Activated CD4-positive, alpha-beta T cell treated with anti-CD3 and anti-CD28 coated beads, Interleukin-2, amount 10 ng/mL, durations not matched to agents 7 days and 5 days (primary cell): ENCODE measurements around the gene CHD9. TPM values are rescaled to one million over a fixed set of nuclear protein-coding genes. Genes with fewer than 3 reads are reported as not detected.
A peak's percentile ranks its signal among the peaks of the same experiment; 100 is the strongest.

ENCODE experiments used
- CTCF ChIA-PET: fragments of 350-600 bp; sonication (Branson Sonifier 250); formaldehyde crosslinking; loops from one replicate; lab custom pipeline; 2021; ENCODE audit warnings: antibody characterized with exemption; lab: Charles Lee
- POLR2A ChIA-PET: fragments of 350-600 bp; sonication (Branson Sonifier 250); formaldehyde crosslinking; loops from one replicate; lab custom pipeline; 2021; ENCODE audit warnings: antibody characterized with exemption; lab: Charles Lee
- DNase-seq: peaks from one replicate; pipeline ENCODE4 v3.0.0-alpha.2; 2020
- H3K27ac Mint-ChIP-seq: one replicate; pipeline ENCODE4 v1.8.0; 2021; ENCODE audit warnings: mild to moderate bottlenecking, moderate library complexity, mixed read lengths
- H3K27me3 Mint-ChIP-seq: one replicate; pipeline ENCODE4 v1.8.0; 2021; ENCODE audit warnings: mixed read lengths
- H3K36me3 Mint-ChIP-seq: one replicate; pipeline ENCODE4 v1.8.0; 2021; ENCODE audit warnings: low read depth, mixed read lengths
- H3K4me1 Mint-ChIP-seq: one replicate; pipeline ENCODE4 v1.8.0; 2021; ENCODE audit warnings: mixed read lengths
- H3K4me3 Mint-ChIP-seq: one replicate; pipeline ENCODE4 v1.8.0; 2021; ENCODE audit warnings: mild to moderate bottlenecking, moderate library complexity, mixed read lengths
- H3K9me3 Mint-ChIP-seq: one replicate; pipeline ENCODE4 v1.8.0; 2021; ENCODE audit warnings: mixed read lengths
- total RNA-seq, 2 experiments: library from RNA; stranded (reverse); gene quantifications; one replicate each; pipeline ENCODE4 v1.2.3, GENCODE V29; 2021

Gene CHD9
- total RNA-seq, 2 experiments from 2014 or later = 20.5 to 23.9 TPM

DNA sequence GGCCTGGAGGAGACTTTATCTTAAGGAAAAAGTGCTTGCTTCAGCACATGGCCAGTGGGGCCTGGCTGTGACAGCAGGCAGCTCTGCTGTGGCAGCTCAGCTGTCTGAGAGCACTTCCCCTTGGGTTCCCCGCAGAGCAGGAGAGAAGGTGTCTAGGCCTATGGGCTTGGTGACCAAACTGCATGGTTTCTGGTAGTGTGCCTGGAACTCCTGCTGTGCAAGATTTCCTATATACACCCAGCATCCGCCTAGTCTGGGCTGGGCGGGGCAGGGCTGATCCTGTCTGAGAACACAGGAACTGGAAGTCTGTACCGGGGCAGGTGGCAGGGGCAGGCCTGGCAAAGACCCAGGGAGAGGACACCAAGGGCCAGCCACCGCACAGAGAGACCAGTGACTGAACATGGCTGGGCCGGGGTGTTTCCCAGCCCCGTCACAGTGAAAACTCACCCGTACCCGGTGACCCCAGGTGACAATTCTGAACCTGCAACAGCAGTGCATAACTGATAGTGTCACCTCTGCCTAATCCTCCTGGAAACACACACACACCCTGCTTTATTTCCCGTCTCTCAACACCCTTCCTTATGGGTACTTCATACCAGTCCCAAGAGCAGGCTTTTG is 39.3 kb downstream of the CHD9 start:
- H3K4me3 Mint-ChIP-seq = no peak overlapping the region
- H3K36me3 Mint-ChIP-seq = peaks cover 1% of the 10 kb centered on the region
- peak; percentile 10 for DNase-seq

DNA sequence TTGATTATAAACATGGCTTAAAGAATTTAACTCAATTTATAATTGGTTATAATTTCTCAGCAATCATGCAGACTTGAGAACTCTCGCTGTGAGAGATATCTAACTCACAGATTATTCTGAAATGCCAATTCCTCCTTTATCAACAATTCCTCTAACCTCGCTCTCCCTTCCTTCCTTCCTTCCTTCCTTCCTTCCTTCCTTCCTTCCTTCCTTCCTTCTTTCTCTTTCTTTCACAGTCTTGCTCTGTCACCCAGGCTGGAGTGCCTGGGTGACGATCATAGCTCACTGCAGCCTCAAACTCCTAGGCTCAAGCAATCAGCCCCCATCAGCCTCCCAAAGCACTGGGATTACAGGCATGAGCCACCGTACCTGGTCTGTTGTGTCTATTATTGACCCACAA is 42.4 kb downstream of the CHD9 start:
- no peaks in the 10 kb centered on the region for H3K36me3 Mint-ChIP-seq
- POLR2A ChIA-PET = no interaction called here
- no peak for DNase-seq
- peaks cover 46% of the 10 kb centered on the region for H3K4me1 Mint-ChIP-seq
- H3K27me3 Mint-ChIP-seq = no peaks in the 10 kb centered on the region
- no peaks in the 10 kb centered on the region for H3K9me3 Mint-ChIP-seq
- H3K4me3 Mint-ChIP-seq = no peak overlapping the region
- H3K27ac Mint-ChIP-seq = no peak overlapping the region
- CTCF ChIA-PET = no interaction called here

More for the DNA sequence above, 39.3 kb downstream of the CHD9 start:
- peak overlapping the region; percentile 80 for H3K27ac Mint-ChIP-seq
- H3K9me3 Mint-ChIP-seq = no peaks in the 10 kb centered on the region
- peaks cover 52% of the 10 kb centered on the region for H3K4me1 Mint-ChIP-seq
- ChIA-PET CTCF (no interaction called here), POLR2A (no interaction called here)
- H3K27me3 Mint-ChIP-seq = no peaks in the 10 kb centered on the region

DNA sequence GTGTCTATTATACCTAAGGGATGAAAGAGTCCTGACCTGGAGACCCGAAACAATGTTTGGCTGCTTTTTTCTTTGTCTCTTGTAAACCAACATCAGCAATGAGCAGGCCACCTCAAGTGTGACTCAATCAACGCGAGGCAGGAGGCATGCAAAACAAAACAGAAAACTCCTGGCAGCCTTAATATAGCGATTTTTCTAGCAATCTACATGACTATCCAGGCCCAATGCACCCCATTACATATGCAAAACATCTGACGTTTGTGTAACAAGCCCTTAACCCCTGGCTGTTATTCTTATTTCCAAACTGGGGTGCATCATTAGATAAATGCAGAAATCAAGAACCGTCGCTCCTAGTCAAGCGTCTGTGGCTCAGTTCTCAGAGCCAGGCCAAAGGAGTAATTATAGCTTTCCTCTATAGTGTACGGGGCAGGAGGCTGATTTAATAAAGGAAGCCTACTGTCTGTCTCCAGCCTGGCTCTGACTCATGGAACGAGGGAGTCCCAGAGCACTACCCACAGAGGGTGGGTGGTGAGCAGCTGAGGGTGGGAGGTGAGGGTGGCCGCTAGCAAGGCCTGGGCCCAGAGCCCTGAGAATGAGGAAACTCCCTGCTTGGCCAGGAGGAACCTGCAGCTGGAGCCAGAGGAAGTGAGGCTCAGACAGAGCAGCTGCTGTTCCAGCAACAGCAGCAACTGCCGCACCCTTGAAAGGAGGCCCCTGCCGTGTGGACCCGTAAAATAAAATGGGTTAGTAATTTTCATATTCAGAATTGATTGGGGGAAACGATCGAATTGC is 43.9 kb downstream of the CHD9 start:
- H3K27ac Mint-ChIP-seq = peak overlapping the region; percentile 85
- H3K4me3 Mint-ChIP-seq = peak overlapping the region; percentile 75
- H3K27me3 Mint-ChIP-seq = no peaks in the 10 kb centered on the region
- CTCF ChIA-PET = interaction anchor here (0.9 to 2.2 kb wide), 7 partner anchors 9 to 44 kb away, joined by 3 to 7 read pairs (median 4); partner anchors contain the start of gene CHD9
- DNase-seq = peak; percentile 28
- peaks cover 38% of the 10 kb centered on the region for H3K4me1 Mint-ChIP-seq
- H3K9me3 Mint-ChIP-seq = no peaks in the 10 kb centered on the region
- POLR2A ChIA-PET = interaction anchor here (0.5 kb wide), 1 partner anchor 38 kb away, joined by 3 read pairs; no protein-coding TSS in a partner anchor
- no peaks in the 10 kb centered on the region for H3K36me3 Mint-ChIP-seq

DNA sequence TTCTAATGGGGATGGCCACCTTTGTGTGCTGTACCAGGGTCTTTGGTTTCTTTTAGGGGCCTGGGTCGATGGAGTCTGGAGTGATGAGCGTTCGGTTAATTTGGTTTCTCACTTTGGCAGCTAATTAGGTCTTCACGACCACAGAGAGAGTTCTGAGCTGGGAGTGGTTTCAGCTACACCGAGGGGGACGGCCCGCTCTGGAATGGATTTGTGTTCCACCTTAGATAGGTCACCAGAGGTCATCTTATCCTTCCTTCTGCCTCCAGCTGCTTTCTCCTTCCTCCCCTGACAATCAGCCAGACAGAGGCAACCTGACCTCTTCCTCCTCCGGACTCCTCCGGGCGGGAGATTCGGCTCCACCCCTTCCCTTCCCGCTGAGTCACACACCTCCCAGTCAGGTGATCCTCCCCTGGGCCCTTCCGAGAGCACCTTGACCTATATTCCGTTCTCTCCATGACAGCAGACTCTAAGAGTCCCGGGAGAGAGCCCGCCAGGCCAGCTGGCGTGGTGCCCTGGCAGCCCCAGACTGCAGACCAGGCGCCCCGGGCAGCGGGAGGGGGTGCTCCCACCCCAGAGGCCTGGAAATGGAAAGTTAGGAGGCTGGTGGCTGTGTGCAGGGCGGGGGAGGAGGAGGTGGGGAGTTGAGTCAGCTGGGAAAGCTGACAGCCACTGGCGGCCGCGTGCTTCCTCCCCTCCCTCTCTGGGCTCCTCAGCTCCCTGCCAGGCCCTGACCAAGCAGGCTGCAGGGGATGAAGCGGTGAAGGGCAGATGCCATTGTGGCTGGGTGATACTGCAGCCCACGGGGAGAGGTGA is 44.7 kb downstream of the CHD9 start:
- peak; percentile 53 for DNase-seq
- Mint-ChIP-seq H3K4me3 (peak overlapping the region; percentile 75), H3K4me1 (peaks cover 30% of the 10 kb centered on the region), H3K27me3 (no peaks in the 10 kb centered on the region), H3K36me3 (no peaks in the 10 kb centered on the region), H3K9me3 (no peaks in the 10 kb centered on the region), H3K27ac (peak overlapping the region; percentile 85)
- ChIA-PET POLR2A (no interaction called here), CTCF (interaction anchor here (0.9 to 2.2 kb wide), 7 partner anchors 9 to 45 kb away, joined by 3 to 7 read pairs (median 4); partner anchors contain the start of gene CHD9)

DNA sequence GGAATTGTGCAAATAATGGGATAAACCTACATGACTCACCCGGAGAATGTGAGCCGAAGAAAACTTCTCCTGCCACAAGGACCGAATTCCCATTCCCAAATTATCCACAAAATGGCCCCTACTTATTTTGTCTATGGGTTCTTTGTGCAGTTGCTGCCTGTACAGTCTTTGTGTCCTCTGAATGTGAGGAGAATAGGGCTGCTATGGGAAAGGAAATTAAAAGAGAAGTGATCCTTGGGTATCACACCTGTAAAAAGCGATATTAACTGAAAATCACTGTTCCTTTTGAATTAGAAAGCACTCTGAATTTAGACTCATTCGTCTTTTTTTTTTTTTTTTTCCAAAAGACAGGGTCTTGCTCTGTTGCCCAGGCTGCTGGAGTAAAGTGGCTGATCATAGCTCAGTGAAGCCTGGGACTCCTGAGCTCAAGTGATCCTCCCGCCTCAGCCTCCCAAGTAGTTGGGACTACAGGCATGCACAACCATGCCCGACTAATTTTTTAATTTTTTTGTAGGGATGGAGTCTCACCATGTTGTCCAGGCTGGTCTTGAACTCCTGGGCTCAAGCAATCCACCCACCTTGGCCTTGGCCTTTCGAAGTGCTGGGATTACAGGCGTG is 45.4 kb downstream of the CHD9 start:
- no peak for DNase-seq
- H3K4me3 Mint-ChIP-seq = peak overlapping the region; percentile 75
- ChIA-PET POLR2A (interaction anchor here (0.6 kb wide), 1 partner anchor 14 kb away, joined by 5 read pairs; no protein-coding TSS in a partner anchor), CTCF (interaction anchor here (0.6 to 2.2 kb wide), 7 partner anchors 10 to 919 kb away, joined by 3 to 7 read pairs (median 4); no protein-coding TSS in a partner anchor)
- H3K4me1 Mint-ChIP-seq = peaks cover 25% of the 10 kb centered on the region
- no peaks in the 10 kb centered on the region for H3K27me3 Mint-ChIP-seq
- H3K9me3 Mint-ChIP-seq = no peaks in the 10 kb centered on the region
- H3K36me3 Mint-ChIP-seq = no peaks in the 10 kb centered on the region
- peak overlapping the region; percentile 85 for H3K27ac Mint-ChIP-seq

DNA sequence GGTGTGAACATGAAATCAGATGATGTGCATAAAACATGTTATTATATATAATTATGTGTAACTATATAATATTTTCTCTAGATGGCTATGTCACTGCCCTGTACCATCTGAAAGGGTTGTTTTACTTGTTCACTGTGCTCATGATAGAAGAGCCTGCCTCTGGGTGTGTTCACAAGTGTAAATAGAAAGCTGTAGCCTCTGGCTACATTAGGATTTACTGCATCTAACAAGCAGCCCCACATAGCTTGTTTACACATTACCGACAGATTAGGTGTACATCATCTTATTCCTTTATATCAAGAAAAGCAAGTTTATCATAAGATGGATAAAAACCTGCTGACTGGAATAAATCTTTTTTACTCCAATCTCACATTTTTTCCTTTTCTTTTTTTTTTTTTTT is 46.1 kb downstream of the CHD9 start:
- H3K36me3 Mint-ChIP-seq = no peaks in the 10 kb centered on the region
- DNase-seq = no peak
- no peak overlapping the region for H3K27ac Mint-ChIP-seq
- no peaks in the 10 kb centered on the region for H3K9me3 Mint-ChIP-seq
- no peak overlapping the region for H3K4me3 Mint-ChIP-seq
- no peaks in the 10 kb centered on the region for H3K27me3 Mint-ChIP-seq
- ChIA-PET CTCF (interaction anchor here (0.6 to 2.2 kb wide), 5 partner anchors 9 to 918 kb away, joined by 3 to 7 read pairs (median 4); no protein-coding TSS in a partner anchor), POLR2A (interaction anchor here (0.6 kb wide), 1 partner anchor 14 kb away, joined by 5 read pairs; no protein-coding TSS in a partner anchor)
- H3K4me1 Mint-ChIP-seq = peaks cover 25% of the 10 kb centered on the region

DNA sequence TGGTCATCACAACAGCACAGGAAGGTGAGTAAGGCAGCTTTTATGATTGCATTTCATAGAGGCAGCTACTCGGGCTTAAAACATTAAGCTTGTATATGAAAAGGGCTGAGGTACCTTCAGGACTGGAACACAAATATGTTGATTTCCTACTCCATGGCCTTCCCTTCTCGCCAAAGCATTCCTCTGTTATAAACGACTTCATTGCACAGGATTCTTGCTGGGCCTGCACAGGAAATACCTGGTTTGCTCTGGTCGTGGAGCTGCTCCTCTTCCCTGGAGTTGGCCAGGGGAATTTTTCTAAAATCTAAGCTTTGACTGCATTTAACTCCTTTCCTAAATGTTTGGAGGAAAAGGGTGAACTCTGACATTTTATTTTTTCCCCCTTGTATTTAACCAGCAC is 49.0 kb downstream of the CHD9 start:
- DNase-seq = no peak
- H3K27ac Mint-ChIP-seq = no peak overlapping the region
- ChIA-PET POLR2A (no interaction called here), CTCF (interaction anchor here (1.8 kb wide), 1 partner anchor 38 kb away, joined by 6 read pairs; no protein-coding TSS in a partner anchor)
- H3K27me3 Mint-ChIP-seq = no peaks in the 10 kb centered on the region
- H3K9me3 Mint-ChIP-seq = no peaks in the 10 kb centered on the region
- no peaks in the 10 kb centered on the region for H3K36me3 Mint-ChIP-seq
- no peak overlapping the region for H3K4me3 Mint-ChIP-seq
- H3K4me1 Mint-ChIP-seq = peaks cover 16% of the 10 kb centered on the region

DNA sequence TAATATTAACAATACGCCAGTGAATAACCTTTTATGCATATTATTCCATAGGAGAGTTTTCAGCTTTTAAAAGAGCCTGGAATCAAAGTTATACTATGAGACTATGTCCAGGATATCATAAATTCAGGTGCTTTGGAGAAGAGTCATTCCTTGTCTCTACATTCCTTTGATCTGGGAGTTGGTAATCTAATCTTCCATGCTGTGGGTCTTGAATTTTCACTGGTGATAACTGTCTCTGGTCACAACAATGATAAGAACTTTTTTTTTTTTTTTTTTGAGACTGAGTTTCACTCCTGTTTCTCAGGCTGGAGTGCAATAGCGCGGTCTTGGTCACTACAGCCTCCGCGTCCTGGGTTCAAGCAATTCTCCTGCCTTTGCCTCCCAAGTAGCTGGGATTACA is 50.8 kb downstream of the CHD9 start:
- Mint-ChIP-seq H3K9me3 (no peaks in the 10 kb centered on the region), H3K27me3 (no peaks in the 10 kb centered on the region), H3K27ac (no peak overlapping the region), H3K36me3 (no peaks in the 10 kb centered on the region), H3K4me3 (no peak overlapping the region), H3K4me1 (peaks cover 2% of the 10 kb centered on the region)
- CTCF ChIA-PET = no interaction called here
- no peak for DNase-seq
- POLR2A ChIA-PET = no interaction called here

DNA sequence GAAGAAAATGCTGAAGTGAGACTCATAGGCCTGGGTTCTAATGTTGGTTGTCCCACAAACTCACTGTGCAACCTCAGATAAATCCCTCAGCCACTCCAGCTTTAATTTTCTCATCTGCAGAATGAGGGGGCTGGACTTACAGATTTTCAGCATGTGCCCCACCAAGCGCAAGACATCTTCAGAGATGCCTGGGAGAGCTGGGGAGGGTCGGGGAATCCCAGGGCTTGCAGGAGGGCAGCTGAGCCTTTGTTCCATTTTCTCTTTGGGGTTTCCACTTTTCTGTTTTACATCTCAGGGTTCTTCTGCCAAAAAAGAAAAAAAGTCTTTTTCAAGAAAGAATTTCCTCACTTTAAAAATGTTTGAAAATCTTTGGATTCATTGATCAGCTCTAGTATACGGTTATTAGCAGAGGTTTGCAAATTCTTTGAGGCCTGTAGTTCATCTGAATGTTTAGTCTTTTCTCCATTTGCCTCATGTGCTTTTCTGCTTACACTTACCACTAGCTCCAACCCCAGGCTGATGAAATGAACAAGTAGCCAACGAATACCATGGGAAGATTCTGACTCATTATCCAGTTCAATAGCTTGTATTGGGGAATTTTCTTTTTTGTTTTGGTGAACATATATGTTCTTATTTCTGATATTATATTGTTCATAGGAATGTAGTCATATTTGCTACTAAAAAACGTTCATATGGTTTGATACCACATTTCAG is 56.4 kb downstream of the CHD9 start:
- Mint-ChIP-seq H3K9me3 (no peaks in the 10 kb centered on the region), H3K27ac (no peak overlapping the region), H3K27me3 (no peaks in the 10 kb centered on the region), H3K4me3 (no peak overlapping the region), H3K36me3 (no peaks in the 10 kb centered on the region), H3K4me1 (no peaks in the 10 kb centered on the region)
- no peak for DNase-seq
- CTCF ChIA-PET = interaction anchor here (0.6 to 2.1 kb wide), 2 partner anchors 12 to 308 kb away, joined by 3 to 7 read pairs; no protein-coding TSS in a partner anchor
- POLR2A ChIA-PET = interaction anchor here (0.6 kb wide), 1 partner anchor 39 kb away, joined by 3 read pairs; no protein-coding TSS in a partner anchor

DNA sequence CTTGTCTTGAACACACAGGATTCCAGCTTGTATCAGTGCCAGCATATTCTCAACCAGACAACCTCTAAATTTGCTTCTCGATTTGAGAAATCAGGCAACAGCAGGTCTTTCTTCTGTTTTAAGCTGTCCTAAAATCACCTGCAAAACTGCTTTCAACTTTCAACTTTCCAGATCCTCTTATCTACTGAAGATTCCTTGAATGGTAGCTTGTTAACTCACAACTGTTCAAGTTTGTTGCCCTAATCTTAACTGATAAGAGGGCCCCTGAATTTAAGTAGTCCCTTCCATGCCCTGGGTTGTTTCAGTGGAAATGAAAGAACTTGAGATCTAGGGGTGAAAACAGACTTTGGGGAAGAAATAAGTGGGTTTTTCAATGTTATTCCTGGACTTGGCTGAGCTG is 57.2 kb downstream of the CHD9 start:
- Mint-ChIP-seq H3K36me3 (no peaks in the 10 kb centered on the region), H3K9me3 (no peaks in the 10 kb centered on the region)
- POLR2A ChIA-PET = no interaction called here

DNA sequence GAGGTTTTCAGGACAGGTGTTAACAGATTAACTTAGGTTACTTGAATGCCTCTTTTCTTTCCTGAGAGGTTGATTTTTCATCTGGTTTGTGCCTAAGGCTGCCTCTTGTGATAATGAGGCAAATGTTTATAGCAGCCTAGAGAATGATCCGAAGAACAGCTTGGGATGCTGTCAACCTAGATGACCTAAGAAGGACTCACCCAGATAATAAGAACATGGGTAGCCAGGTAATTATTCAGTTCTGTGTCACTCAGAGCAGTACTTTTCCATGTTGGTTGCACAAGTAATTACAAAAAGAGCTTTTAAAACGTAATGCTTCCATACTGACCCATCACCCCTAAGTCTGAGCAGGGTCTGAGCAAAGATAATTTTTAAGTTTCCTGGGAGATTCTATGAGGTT is 60.3 kb downstream of the CHD9 start:
- Mint-ChIP-seq H3K27ac (no peak overlapping the region), H3K27me3 (no peaks in the 10 kb centered on the region), H3K36me3 (no peaks in the 10 kb centered on the region), H3K9me3 (no peaks in the 10 kb centered on the region), H3K4me3 (no peak overlapping the region), H3K4me1 (no peaks in the 10 kb centered on the region)
- no peak for DNase-seq
- ChIA-PET CTCF (interaction anchor here (0.7 to 0.9 kb wide), 2 partner anchors 14 to 15 kb away, joined by 3 to 4 read pairs; no protein-coding TSS in a partner anchor), POLR2A (interaction anchor here (0.7 kb wide), 1 partner anchor 14 kb away, joined by 5 read pairs; no protein-coding TSS in a partner anchor)

More for the DNA sequence above, 57.2 kb downstream of the CHD9 start:
- H3K27ac Mint-ChIP-seq = no peak overlapping the region
- no peak for DNase-seq
- no peaks in the 10 kb centered on the region for H3K27me3 Mint-ChIP-seq
- CTCF ChIA-PET = interaction anchor here (0.9 to 2.1 kb wide), 2 partner anchors 12 to 57 kb away, joined by 3 to 7 read pairs; no protein-coding TSS in a partner anchor
- no peak overlapping the region for H3K4me3 Mint-ChIP-seq
- no peaks in the 10 kb centered on the region for H3K4me1 Mint-ChIP-seq
